WTC11 (cell line): ENCODE data around the gene IL25.

Experiments
- CTCF ChIP-seq: fragments of 200-600 bp; IDR thresholded peaks from 2 replicates; pipeline ENCODE4 v1.8.0; 2022; ENCODE audit warnings: antibody characterized with exemption
- E2F4 ChIP-seq: sonication (generic); formaldehyde crosslinking; IDR thresholded peaks from 2 replicates; pipeline ENCODE4 v1.8.1; 2022; ENCODE audit warnings: low read depth, mild to moderate bottlenecking, moderate library complexity, missing genetic modification reagents, borderline replicate concordance
- FOXJ3 ChIP-seq: sonication (generic); formaldehyde crosslinking; IDR thresholded peaks from 2 replicates; pipeline ENCODE4 v1.9.0; 2021; ENCODE audit warnings: missing genetic modification reagents, mild to moderate bottlenecking, borderline replicate concordance
- MAX ChIP-seq: sonication (generic); formaldehyde crosslinking; IDR thresholded peaks from 2 replicates; pipeline ENCODE4 v1.8.0; 2022; ENCODE audit warnings: mild to moderate bottlenecking, missing genetic modification reagents
- NR2C2 ChIP-seq: sonication (generic); formaldehyde crosslinking; IDR thresholded peaks from 2 replicates; pipeline ENCODE4 v1.8.0; 2022; ENCODE audit warnings: mild to moderate bottlenecking, missing genetic modification reagents
- NR3C1 ChIP-seq: sonication (generic); formaldehyde crosslinking; conservative IDR thresholded peaks from 2 replicates; pipeline ENCODE4 v1.8.1; 2023; ENCODE audit warnings: low read depth, mild to moderate bottlenecking, missing genetic modification reagents
- OVOL2 ChIP-seq: fragments of 250-450 bp; sonication (Bioruptor Pico); IDR thresholded peaks from 2 replicates; pipeline ENCODE4 v1.9.0; 2021; ENCODE audit warnings: mild to moderate bottlenecking, borderline replicate concordance
- SP1 ChIP-seq: sonication (generic); formaldehyde crosslinking; conservative IDR thresholded peaks from 2 replicates; pipeline ENCODE4 v1.8.1; 2022; ENCODE audit warnings: missing genetic modification reagents
- TEAD4 ChIP-seq: sonication (generic); formaldehyde crosslinking; IDR thresholded peaks from 2 replicates; pipeline ENCODE4 v1.8.0; 2022; ENCODE audit warnings: mild to moderate bottlenecking, missing genetic modification reagents
- ZNF425 ChIP-seq: fragments of 250-450 bp; sonication (Bioruptor Pico); conservative IDR thresholded peaks from 2 replicates; pipeline ENCODE4 v1.9.0; 2021; ENCODE audit warnings: mild to moderate bottlenecking

GRCh38 chr14:23385642-23386265 is 13.1 kb downstream of the IL25 start:
- TF ChIP-seq SP1 (CRISPR knock-in tag): no peak
- no peak for TF ChIP-seq CTCF
- no peak for TF ChIP-seq TEAD4 (CRISPR knock-in tag)
- TF ChIP-seq MAX: no peak
- no peak for TF ChIP-seq NR2C2 (CRISPR knock-in tag)
- no peak for TF ChIP-seq E2F4 (CRISPR knock-in tag)
- no peak for TF ChIP-seq OVOL2 (CRISPR knock-in tag)
- TF ChIP-seq ZNF425 (CRISPR knock-in tag): no peak
- no peak for TF ChIP-seq NR3C1
- TF ChIP-seq FOXJ3 (CRISPR knock-in tag): no peak
